OCI-M2 (cell line): Measurements from ENCODE around the gene ZNF726.
A peak's percentile ranks its signal among the peaks of the same experiment; 100 is the strongest.
"Not testable (repeated sequence)": the region's sequence is repeated elsewhere in the genome, so short reads cannot be mapped to it uniquely, and the experiment has no call there.

ENCODE experiments used
- DNase-seq: peaks from one replicate; lab custom pipeline; 2025; ENCODE audit not compliant: unreplicated experiment; lab: John Stamatoyannopoulos, UW

Gene ZNF726

DNA sequence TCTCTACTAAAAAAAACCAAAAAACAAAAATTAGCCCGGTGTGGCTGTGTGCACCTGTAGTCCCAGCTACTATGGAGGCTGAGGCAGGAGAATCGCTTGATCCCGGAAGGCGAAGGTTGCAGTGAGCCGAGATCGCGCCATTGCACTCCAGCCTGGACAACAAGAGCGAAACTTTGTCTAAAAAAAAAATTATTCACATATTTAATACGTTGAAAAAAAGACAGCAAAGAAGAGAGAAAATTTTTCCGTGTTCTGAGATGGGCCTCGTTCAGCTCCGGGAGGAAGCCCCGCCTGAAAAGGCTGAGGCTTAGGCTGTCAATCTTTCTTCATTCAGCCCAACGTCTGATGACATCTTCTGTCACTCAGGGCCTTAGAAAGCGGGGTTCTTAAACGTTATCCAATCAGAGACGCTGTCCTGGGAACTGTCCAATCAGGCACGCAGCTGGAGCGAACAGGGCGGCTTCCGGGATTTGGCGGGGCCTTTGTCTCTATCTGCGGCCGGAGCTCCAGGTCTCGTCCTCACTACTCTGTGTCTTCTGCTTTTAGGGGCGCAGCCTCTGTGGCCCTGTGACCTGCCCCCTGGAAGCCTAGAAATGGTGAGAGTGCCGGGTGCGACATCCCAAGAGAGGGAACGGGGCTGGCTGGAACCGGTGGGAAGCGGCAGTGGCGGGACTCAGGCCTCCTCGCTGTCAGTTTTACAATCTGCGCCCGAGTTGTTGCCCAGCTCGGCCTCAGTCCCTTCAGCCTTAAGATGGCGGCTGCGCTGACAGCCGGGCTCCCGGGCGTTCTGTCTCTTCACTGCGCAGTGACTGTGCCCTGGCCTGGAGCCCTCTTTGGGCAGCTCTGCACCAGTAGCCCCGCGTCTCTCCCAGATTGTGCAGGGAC, at the start of gene ZNF726:
ZNF726 (plus strand) TSS at position 485 of the 885 bp plus-strand sequence; CDS start at position 594, 109 bp downstream.
- peak; percentile 92 for DNase-seq

DNA sequence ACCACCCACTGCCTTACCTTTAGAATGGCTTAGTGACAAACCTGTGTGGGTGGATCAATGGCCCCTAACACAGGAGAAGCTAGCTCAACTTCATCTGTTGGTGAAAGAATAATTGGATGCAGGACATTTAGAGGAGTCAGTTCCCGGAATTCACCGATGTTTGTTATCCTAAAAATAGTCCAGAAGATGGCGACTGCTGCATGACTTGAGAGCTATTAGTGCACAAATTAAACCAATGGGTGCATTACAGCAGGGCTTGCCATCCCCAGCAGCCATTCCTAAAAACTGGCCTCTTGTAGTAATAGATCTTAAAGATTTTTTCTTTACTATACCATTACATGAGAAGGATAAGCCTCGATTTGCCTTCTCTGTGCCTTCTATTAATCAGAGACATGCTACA, 46.8 kb upstream of the ZNF726 start:
- no peak for DNase-seq

DNA sequence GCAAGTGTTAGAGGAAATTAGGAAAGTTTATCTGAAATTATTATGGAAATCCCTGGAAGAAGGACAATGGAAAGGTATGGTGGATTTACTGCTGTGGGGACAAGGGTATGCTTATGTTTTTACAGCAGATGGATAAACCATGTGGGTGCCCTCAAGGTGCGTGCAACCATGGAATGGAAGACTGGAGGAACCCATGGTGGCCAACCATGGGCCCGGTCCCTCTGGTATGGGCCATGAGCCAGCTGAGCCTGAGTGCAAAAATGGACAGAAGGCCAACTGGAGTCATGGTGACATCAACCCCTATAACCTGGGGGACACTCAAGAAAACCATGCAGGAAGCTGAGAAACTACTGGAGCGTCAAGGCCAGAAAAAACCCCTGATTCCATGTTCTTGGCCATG, 46.1 kb upstream of the ZNF726 start:
- no peak for DNase-seq

DNA sequence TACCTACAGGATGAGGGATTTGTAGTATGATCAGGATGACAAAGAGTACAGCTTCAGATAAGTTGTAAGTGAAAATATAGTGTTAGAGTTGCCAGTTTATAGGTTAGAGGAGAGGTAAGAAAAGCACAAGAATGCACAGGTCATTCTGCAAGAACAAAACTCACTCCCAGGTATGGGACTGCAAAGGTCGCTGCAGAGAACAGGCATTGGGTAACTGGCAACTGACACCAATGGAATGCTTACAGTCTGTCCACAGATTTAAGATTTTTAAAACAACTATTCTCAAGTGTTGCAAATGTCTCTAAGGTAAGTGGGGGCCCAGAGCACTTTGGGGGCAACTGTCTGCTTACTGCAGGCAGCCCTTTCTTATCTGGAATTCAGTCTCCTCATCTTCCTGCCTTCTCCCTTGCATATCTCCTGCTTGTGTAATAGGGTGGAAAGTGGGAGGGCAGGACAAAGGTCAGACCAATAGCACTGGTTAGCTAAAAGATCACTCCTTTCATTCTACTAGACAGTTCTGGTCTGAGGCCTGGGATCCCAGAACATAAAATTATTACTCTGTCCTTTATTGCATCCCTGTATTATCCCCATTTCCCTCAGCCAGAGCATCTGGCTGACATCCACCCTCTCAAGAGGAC, 42.3 kb upstream of the ZNF726 start:
- DNase-seq, result no peak

DNA sequence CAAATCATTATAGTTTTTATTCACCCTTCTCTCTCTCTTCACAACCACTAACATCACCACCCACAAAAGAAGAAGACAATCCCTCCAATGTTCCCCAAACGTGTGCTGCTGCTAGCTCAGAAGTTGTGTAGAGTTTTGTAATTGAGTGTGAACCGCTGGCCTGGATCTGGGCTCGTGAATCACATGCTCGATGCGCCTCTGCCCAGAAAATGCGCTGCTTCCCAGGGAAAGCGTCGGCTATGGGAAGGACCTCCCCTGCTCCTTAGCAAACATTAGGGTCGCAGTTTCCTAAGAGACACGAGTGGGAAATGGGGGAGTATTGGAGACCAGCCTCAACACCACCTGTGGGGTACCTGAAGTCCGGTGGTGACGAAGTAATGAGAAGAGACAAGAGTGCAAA, 38.4 kb upstream of the ZNF726 start:
- DNase-seq, result no peak

DNA sequence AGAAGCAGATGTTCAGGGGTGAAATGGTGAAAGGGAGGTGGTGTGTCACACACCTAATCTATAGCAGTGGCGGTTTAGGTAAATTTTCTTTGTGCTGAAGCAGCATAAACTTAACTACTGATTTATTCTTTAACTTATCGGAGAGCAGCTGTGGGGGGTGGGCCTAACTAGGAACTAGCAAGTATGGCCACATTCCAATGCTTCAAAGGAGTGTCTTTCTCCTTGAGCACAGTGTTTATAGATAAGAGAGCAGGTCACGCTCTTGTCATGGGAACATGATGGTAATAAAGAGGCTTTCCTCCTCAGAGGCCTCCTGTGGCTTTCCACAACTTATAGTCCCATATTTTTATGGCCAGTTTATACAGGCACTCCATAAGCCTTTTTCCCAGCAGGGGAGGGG, 37.9 kb upstream of the ZNF726 start:
- not testable (repeated sequence) for DNase-seq

DNA sequence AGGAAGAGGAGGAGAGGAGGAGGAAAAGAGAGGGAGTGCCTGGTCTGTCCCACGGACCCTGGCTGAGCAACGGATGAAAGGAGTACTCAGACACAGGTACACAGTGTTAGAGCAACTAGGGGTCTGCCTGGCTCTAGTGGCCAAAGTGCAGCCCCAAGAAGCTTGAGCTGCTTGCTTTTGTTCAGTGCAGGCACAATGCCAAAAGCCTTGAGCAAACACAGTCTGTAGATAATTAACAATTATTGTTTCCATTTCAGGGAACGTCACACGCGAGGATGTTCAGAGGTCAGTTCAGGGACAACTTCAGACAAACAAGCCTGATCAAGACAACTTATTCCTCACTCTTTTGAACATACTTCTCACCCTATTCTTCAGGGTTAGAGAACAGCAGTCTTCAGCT, 32.2 kb upstream of the ZNF726 start:
- DNase-seq, result no peak

DNA sequence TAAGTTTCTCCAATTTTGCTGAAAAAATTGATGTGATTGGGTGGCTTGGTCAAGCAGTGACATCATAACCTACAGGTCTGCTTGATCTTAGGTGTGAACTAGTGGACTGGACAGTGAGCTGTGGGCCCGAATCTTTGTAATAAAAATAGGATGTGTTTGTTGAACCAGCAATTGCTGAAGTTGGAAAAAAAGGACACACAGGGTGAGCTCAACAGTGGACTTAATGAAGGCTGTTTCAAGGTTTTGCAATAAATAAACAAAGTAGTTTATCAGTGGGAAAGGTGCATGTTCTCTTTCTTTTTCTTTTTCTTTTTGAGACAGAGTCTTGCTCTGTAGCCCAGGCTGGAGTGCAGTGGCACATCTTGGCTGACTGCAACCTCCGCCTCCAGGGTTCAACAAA, 30.3 kb upstream of the ZNF726 start:
- DNase-seq, result no peak

DNA sequence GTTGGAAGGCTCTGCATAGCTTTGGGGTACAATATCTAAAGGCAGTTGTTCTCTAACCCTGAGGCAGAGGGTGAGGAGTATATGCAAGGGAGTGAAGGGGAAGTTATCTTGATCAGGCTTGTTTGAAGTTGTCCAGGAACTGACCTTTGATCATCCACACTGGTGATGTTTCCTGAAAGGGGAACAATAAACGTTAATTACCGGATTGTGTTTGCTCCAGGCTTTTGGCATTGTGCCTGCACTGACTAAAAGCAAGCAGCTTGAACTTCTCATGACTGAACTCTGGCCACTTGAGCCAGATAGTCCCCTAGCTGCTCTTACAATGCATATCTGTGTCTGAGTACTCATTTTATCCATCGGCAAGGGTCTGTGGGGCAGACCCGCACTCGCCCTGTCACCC, 27.0 kb upstream of the ZNF726 start:
- DNase-seq, result no peak

DNA sequence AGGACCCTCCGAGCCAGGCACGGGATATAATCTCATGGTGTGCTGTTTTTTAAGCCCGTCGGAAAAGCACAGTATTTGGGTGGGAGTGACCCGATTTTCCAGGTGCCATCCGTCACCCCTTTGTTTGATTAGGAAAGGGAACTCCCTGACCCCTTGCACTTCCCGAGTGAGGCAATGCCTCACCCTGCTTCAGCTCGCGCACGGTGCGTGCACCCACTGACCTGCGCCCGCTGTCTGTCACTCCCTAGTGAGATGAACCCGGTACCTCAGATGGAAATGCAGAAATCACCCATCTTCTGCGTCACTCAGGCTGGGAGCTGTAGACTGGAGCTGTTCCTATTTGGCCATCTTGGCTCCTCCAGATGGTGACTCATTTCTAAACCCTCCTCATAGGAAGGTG, 18.6 kb upstream of the ZNF726 start:
- DNase-seq, result not testable (repeated sequence)

DNA sequence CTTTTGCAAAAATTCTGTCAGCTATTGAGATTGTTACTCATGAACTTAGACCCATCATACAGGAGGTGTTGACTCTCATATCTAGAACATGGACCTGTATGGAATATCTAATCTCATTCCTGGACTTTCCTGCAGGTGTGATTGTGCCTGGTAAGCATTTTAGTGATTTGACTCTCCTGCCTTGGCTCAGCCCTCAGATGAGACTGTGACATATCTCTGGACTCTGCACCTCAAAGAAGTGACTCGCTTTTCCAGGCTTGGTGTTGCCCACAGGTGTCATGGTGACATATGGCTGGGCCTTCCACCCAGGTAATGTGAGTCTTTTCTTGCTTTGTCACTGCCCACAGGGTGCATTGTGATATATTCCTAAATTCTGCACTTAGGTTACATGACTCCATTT, 17.8 kb upstream of the ZNF726 start:
- no peak for DNase-seq

DNA sequence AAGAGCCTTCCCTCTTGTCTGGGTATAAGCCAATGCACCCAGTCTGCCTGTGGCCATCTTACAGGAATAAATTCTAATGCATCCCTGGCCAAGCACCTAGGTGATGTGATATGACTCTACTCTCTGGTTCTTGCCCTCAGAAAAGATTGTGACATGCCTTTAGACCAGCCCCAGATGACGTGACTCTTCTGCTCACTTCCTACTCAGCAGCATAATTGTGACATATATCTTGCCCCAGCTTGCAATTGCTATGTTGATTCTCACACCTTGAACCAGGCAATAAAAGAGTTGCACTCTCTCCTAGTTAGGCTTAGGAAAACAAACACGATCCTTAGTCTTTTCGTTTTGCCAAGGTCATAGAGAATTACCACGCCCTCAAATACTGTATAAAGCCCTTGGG, 13.3 kb upstream of the ZNF726 start:
- DNase-seq, result no peak

DNA sequence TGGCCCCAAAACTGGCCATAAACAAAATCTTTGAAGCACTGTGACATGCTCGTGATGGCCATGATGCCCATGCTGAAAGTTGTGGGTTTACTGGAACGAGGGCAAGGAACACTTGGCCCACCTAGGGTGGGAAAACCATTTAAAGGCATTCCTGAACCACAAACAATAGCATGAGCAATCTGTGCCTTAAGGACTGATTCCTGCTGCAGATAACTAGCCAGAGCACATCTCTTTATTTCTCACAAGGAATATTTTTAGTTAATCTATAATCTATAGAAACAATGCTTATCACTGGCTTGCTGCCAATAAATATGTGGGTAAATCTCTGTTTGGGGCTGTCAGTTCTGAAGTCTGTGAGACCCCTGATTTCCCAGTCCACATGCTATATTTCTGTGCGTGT, 10.3 kb upstream of the ZNF726 start:
- no peak for DNase-seq

DNA sequence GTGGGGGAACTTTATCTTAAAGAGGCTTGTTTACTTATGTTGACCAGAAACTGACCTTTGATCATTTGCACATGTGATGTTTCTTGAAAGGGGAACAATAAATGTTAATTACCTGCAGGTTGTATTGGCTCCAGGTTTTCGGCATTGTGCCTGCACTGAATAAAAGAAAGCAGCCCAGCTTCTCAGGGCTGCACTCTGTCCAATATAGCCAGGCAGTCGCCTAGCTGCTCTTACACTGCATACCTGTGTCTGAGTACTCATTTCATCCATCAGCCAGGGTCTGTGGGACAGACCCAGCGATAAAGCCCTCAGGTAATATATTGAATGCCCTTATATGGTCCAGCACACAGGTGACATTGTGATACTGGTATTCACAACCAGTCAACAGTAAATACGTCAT, 8.9 kb upstream of the ZNF726 start:
- DNase-seq, result no peak

DNA sequence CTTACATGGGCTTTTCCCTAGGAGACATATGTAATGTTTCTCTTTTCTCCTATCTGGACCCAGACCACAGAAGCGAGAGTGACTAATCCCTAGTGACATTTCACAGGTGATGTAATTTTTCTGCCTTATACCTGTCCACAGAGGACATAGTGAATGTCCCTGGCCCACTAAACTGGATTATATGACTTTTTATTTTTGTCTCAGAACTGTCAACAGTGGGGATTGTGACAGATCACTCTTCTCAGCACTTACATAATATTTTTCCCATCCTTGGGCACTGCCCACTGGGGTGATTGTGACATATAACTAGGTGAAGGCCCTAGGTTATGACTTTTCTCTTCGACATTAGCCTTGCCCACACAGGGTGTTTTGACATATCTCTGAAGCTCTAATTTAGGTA, 7.9 kb upstream of the ZNF726 start:
- DNase-seq, result no peak

DNA sequence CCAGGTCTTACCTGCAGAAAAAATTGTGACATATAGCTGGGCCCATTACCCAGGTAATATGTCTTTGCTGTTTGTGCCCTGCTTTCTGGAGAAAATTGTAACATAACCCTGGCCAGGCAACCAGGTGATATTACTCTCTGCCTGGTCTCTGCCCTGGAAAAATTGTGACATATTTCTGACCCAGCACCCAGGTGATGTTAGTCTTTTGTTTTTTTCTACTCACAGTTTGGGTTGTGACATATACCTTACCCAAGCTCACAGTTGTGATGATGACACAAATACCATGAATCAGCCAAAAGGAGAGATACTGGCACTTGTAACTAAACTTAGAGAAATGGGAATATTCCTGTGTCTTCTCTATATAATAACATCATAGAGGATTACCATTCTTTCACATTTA, 6.5 kb upstream of the ZNF726 start:
- DNase-seq, result no peak

DNA sequence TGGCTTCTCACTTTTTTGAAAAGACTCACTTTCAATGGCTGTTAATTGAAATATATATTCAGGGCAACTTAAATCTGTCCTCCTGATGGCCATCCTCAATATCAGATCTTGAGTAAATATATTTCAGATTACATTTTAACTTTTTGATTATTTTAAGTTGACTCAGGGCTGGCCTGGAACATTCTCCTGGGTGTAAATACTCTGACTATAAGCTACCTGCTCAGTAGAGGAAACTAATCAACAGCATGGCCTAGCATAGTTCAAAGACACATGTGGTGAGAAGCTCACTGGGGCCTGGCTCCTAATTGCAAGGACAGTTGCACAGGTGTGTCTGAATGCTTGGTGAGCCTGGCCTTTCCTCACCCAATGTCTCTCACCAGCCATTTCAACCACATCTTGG, 5.5 kb upstream of the ZNF726 start:
- no peak for DNase-seq

DNA sequence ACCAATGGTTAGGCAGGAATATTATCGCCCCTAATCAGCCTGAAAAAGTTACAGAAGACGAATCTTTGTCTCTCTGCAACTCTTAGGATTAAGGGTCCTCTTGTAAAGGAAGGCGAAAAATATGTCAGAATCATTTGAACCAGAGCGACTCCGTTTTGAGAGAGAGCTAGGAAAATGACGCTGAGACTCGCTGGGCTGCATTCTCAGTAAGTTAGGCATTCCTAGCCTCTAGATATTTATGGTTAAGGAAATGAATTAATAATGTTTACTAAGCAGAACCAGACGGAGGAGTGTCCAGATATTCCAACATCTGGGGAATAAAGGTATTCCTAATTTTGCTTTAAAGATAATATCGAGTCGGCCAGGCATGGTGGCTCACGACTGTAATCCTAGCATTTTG, 755 bp upstream of the ZNF726 start:
- DNase-seq, result no peak

DNA sequence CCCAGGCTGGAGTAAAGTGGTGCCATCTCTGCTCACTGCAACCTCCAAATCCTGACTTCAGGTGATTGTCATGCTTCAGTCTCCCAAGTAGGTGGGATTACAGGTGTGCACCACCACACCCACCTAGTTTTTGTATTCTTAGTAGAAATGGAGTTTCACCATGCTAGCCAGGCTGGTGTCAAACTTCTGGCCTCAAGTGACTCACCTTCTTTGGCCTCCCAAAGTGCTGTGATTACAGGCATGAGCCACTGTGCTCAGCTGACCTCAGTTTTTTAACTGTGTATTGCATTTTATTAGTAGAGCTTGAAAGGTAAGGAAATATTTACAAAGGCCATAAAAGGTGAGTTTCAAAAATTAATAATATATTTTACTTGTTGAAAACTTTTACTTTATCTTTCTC, 2.3 kb downstream of the ZNF726 start:
- no peak for DNase-seq

DNA sequence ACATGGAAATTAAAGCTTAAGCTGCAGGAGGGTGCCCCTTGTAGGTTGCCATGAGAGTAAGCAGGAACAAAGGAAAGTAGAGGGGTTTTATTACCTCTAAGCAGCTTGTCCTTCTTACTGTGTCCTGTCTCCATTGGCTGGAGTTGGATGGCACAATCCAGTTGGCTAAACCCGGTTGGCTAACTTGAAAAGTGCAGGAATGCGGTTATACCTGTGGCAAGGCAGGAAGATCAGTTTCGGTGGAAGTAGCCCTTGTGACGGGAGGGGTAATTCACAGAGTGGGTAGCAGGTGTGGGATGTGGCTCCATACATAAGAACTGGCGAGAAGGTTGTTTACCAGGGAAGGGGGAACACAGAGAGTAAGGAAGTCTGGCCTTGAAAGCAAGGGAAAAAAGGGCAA, 3.2 kb downstream of the ZNF726 start:
- DNase-seq, result no peak

DNA sequence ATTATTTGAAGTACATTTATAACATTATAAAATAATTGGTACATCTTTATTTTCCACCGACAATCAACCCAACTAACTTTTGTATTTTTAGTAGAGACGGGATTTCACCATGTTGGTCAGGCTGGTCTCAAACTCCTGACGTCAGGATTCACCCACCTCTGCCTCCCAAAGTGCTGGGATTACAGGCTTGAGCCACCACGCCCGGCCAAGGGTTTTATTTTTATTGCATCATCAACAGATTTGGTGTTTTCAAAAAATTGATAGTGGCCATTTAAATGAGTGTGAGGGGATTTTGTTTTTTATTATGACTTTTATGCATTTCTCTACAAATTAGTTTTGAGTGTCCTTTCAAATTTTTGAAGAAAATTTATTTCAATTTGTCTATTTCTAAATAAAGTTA, 10.6 kb downstream of the ZNF726 start:
- DNase-seq, result no peak

DNA sequence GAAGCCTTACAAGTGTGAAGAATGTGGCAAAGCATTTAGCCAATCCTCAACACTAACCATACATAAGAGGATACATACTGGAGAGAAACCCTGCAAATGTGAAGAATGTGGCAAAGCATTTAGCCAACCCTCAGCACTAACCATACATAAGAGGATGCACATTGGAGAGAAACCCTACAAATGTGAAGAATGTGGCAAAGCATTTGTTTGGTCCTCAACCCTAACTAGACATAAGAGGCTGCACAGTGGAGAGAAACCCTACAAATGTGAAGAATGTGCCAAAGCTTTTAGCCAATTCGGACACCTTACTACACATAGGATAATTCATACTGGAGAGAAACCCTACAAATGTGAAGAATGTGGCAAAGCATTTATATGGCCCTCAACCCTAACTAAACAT, 18.2 kb downstream of the ZNF726 start:
- no peak for DNase-seq

DNA sequence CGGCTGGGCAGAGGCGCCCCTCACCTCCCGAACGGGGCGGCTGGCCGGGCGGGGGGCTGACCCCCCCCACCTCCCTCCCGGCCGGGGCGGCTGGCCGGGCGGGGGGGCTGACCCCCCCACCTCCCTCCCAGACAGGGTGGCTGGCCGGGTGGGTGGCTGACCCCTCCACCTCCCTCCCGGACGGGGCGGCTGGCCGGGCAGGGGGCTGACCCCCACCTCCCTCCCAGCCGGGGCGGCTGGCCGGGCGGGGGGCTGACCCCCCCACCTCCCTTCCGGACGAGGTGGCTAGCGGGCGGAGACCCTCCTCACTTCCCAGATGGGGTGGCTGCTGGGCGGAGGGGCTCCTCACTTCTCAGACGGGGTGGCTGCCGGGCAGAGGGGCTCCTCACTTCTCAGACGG, 22.3 kb downstream of the ZNF726 start:
- DNase-seq, result not testable (repeated sequence)
